Sigmoid colon (tissue), 4 donors: ENCODE results near the gene DGCR6L.
"Not testable (repeated sequence)": the region's sequence is repeated elsewhere in the genome, so short reads cannot be mapped to it uniquely, and the experiment has no call there.

Experiments used
- CTCF ChIP-seq, 4 experiments: fragments of 450-650 bp in 3 of 4; fragments of 200-600 bp in 1 of 4; IDR thresholded peaks; one replicate each; pipeline ENCODE4 v1.5.1; 2016 to 2019; ENCODE audit warnings: antibody characterized with exemption in 4 of 4, mild to moderate bottlenecking in 3 of 4, moderate library complexity in 2 of 4
- POLR2AphosphoS5 ChIP-seq, 4 donors: sonication (generic); formaldehyde crosslinking; IDR thresholded peaks; one replicate each; pipeline ENCODE4 v1.6.1; 2017; ENCODE audit warnings: antibody characterized with exemption in 4 of 4

- not testable (repeated sequence) for TF ChIP-seq CTCF, POLR2AphosphoS5 (IDR thresholded peaks at IDR 0.05)
Measured at GRCh38 chr22:20338291-20338690, 18.4 kb upstream of the DGCR6L start.
